ENCODE data around the gene VBP1. TPM values are rescaled to one million over a fixed set of nuclear protein-coding genes. Genes with fewer than 3 reads are reported as not detected.

The VBP1 gene
- total RNA-seq, 1 experiment from 2014 or later = 126 TPM

DNA sequence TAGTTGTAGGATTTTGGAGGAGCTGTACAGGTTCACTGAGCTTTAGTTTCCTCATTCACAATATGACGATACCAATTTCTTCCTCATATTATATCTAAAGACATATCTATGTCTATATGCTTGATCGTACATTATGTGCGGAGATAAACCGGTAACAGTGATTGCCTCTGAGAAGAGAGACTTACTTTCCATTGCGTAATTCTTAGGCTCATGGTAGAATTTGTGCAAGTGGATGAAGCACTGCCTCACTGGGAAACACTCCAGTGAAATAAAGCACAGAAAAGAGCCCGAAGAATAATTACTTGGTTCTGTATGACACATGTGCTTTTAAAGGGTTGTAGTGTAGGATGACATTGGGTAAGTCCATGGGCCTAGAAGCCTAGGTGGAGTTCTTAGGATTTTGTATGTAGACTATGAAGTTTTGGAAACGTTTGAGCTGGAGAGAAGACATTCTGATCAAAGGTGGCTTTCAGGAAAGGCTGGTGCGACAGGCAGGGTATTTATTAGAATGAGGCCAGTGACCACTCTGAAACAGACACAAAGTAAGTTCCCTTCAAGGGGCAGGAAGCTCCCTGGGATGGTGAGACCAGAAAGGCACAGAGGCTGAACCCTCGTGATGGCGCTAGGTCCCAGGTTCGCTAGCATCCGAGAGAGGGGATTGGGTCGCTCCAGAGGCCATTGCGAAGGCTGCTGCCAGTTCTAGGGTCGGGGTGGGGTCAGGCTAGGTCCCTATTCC lies 649 bp upstream of the VBP1 start:
- Histone ChIP-seq H3K4me1 (ENCODE audit: control insufficient read depth, insufficient read depth, low read length) (peaks cover 21% of the 10 kb centered on the region), H3K27ac (ENCODE audit: low read length) (peak overlapping the region; percentile 83), H3K36me3 (ENCODE audit: control insufficient read depth, insufficient read depth, low read length) (peaks cover 6% of the 10 kb centered on the region; the same call in 1 of the 2 replicates), H3K9me3 (ENCODE audit: control insufficient read depth, insufficient read depth, low read depth, low read length) (no peaks in the 10 kb centered on the region), H3K27me3 (ENCODE audit: control insufficient read depth, insufficient read depth, low read length) (no peaks in the 10 kb centered on the region), H3K4me3 (ENCODE audit: low read depth in 2 of 2, low read length in 2 of 2) (peak overlapping the region; percentile 94 to 100)
- BruUV-seq (replicated peaks) = TSS peak; percentile 92
- ChIA-PET CTCF (interaction anchor here (0.7 to 1.4 kb wide), 2 partner anchors 18 to 298 kb away, joined by 3 read pairs; no protein-coding TSS in a partner anchor), POLR2A (interaction anchor here (0.7 kb wide), 1 partner anchor 151 kb away, joined by 4 read pairs; no protein-coding TSS in a partner anchor)
- intact Hi-C loops (cut with micrococcal nuclease; ENCODE audit: unreplicated experiment) = loop anchor here (10.0 kb wide), 2 partner anchors 121 to 231 kb away; no protein-coding TSS in a partner anchor
- in situ Hi-C loops (cut with HindIII; ENCODE audit: low pct_unique_long_range_greater_than_20kb, low sequenced_read_pairs) = no loop called here
- DNase-seq (ENCODE audit: low read depth, low spot score) (peak; percentile 22), ATAC-seq (peak; percentile 63)
- TF ChIP-seq, protein P1, sequence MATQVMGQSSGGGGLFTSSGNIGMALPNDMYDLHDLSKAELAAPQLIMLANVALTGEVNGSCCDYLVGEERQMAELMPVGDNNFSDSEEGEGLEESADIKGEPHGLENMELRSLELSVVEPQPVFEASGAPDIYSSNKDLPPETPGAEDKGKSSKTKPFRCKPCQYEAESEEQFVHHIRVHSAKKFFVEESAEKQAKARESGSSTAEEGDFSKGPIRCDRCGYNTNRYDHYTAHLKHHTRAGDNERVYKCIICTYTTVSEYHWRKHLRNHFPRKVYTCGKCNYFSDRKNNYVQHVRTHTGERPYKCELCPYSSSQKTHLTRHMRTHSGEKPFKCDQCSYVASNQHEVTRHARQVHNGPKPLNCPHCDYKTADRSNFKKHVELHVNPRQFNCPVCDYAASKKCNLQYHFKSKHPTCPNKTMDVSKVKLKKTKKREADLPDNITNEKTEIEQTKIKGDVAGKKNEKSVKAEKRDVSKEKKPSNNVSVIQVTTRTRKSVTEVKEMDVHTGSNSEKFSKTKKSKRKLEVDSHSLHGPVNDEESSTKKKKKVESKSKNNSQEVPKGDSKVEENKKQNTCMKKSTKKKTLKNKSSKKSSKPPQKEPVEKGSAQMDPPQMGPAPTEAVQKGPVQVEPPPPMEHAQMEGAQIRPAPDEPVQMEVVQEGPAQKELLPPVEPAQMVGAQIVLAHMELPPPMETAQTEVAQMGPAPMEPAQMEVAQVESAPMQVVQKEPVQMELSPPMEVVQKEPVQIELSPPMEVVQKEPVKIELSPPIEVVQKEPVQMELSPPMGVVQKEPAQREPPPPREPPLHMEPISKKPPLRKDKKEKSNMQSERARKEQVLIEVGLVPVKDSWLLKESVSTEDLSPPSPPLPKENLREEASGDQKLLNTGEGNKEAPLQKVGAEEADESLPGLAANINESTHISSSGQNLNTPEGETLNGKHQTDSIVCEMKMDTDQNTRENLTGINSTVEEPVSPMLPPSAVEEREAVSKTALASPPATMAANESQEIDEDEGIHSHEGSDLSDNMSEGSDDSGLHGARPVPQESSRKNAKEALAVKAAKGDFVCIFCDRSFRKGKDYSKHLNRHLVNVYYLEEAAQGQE (IDR thresholded peaks at IDR 0.05; ENCODE audit: insufficient read depth in 1 of 2, low read depth in 2 of 2, low read length in 1 of 2) = no peak
- no peak for TF ChIP-seq POLR2AphosphoS5 (IDR thresholded peaks at IDR 0.05; ENCODE audit: low read depth, low read length)
- TF ChIP-seq TCF7L2 (IDR thresholded peaks at IDR 0.05; ENCODE audit: low read depth, low read length) = no peak
- TF ChIP-seq SIN3A (IDR thresholded peaks at IDR 0.05; ENCODE audit: borderline replicate concordance, insufficient read depth, low read depth, low read length) = no peak
- TF ChIP-seq, protein P2, sequence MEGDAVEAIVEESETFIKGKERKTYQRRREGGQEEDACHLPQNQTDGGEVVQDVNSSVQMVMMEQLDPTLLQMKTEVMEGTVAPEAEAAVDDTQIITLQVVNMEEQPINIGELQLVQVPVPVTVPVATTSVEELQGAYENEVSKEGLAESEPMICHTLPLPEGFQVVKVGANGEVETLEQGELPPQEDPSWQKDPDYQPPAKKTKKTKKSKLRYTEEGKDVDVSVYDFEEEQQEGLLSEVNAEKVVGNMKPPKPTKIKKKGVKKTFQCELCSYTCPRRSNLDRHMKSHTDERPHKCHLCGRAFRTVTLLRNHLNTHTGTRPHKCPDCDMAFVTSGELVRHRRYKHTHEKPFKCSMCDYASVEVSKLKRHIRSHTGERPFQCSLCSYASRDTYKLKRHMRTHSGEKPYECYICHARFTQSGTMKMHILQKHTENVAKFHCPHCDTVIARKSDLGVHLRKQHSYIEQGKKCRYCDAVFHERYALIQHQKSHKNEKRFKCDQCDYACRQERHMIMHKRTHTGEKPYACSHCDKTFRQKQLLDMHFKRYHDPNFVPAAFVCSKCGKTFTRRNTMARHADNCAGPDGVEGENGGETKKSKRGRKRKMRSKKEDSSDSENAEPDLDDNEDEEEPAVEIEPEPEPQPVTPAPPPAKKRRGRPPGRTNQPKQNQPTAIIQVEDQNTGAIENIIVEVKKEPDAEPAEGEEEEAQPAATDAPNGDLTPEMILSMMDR (IDR thresholded peaks at IDR 0.05) = no peak

DNA sequence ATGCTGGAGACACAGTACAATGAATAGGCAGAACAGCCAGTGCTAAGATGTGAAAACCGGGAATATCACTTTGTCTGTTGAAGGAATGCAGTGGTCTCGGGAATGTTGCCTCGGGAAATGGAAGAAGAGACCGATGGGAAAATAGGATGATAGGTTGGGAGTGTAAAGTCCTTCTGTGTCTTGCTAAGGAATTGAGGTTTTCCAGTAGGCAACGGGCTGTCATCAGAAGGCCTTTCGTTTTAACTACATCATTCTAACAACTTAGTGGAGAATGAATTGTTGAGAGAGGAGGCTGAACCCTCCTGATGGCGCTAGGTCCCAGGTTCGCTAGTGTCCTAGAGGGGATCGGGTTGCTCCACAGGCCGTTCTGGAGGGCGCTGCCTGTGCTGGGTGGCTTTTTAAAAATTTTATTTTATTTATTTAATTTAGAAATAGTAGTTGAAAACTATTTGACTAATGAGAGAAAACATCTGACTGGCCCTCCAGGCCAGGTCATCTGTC lies 730 bp downstream of the VBP1 start:
- no TSS peak for BruUV-seq (replicated peaks)
- H3K27ac ChIP-seq (ENCODE audit: low read length) = peak overlapping the region; percentile 83
- peaks cover 21% of the 10 kb centered on the region for H3K4me1 ChIP-seq (ENCODE audit: control insufficient read depth, insufficient read depth, low read length)
- intact Hi-C loops (cut with micrococcal nuclease; ENCODE audit: unreplicated experiment) = loop anchor here (10.0 kb wide), 2 partner anchors 122 to 232 kb away; no protein-coding TSS in a partner anchor
- in situ Hi-C loops (cut with HindIII; ENCODE audit: low pct_unique_long_range_greater_than_20kb, low sequenced_read_pairs) = no loop called here
- H3K4me3 ChIP-seq (ENCODE audit: low read depth in 2 of 2, low read length in 2 of 2) = peak overlapping the region; percentile 94 to 100
- DNase-seq (ENCODE audit: low read depth, low spot score) (no peak), ATAC-seq (no peak)
- H3K27me3 ChIP-seq (ENCODE audit: control insufficient read depth, insufficient read depth, low read length) = no peaks in the 10 kb centered on the region
- H3K9me3 ChIP-seq (ENCODE audit: control insufficient read depth, insufficient read depth, low read depth, low read length) = no peaks in the 10 kb centered on the region
- ChIA-PET POLR2A (interaction anchor here (0.6 kb wide), 1 partner anchor 129 kb away, joined by 10 read pairs; no protein-coding TSS in a partner anchor), CTCF (interaction anchor here (0.8 to 1.1 kb wide), 2 partner anchors 155 to 299 kb away, joined by 6 to 9 read pairs; no protein-coding TSS in a partner anchor)
- TF ChIP-seq TCF7L2 (IDR thresholded peaks at IDR 0.05; ENCODE audit: low read depth, low read length) = no peak
- TF ChIP-seq SIN3A (IDR thresholded peaks at IDR 0.05; ENCODE audit: borderline replicate concordance, insufficient read depth, low read depth, low read length) = no peak
- no peak for TF ChIP-seq POLR2AphosphoS5 (IDR thresholded peaks at IDR 0.05; ENCODE audit: low read depth, low read length)
- TF ChIP-seq, protein P2 (IDR thresholded peaks at IDR 0.05) = peak; percentile 37; the same call in 1 of the 2 replicates
- H3K36me3 ChIP-seq (ENCODE audit: control insufficient read depth, insufficient read depth, low read length) = peaks cover 9% of the 10 kb centered on the region; the same call in 1 of the 2 replicates

All from Panc1 (cell line).